Sigmoid colon (tissue), 4 donors: ENCODE data around the gene TTLL10.

Experiments used
- EP300 ChIP-seq, 4 donors: sonication (generic); formaldehyde crosslinking; IDR thresholded peaks; one replicate each; pipeline ENCODE4 v1.6.1; 2017; ENCODE audit warnings: antibody characterized with exemption in 4 of 4
- POLR2A ChIP-seq, 2 donors: fragments of 450-650 bp; IDR thresholded peaks; one replicate each; pipeline ENCODE4 v1.6.1; 2016; ENCODE audit warnings: antibody characterized with exemption in 2 of 2, mild to moderate bottlenecking in 2 of 2, moderate library complexity in 2 of 2
- POLR2AphosphoS5 ChIP-seq, 4 donors: sonication (generic); formaldehyde crosslinking; IDR thresholded peaks; one replicate each; pipeline ENCODE4 v1.6.1; 2017; ENCODE audit warnings: antibody characterized with exemption in 4 of 4
- TF ChIP-seq, protein P1 (sequence below), 4 experiments: fragments of 450-650 bp in 3 of 4; fragments of 200-600 bp in 1 of 4; IDR thresholded peaks; one replicate each; pipeline ENCODE4 v1.5.1; 2016 to 2019; ENCODE audit warnings: antibody characterized with exemption in 4 of 4, mild to moderate bottlenecking in 3 of 4, moderate library complexity in 2 of 4

DNA sequence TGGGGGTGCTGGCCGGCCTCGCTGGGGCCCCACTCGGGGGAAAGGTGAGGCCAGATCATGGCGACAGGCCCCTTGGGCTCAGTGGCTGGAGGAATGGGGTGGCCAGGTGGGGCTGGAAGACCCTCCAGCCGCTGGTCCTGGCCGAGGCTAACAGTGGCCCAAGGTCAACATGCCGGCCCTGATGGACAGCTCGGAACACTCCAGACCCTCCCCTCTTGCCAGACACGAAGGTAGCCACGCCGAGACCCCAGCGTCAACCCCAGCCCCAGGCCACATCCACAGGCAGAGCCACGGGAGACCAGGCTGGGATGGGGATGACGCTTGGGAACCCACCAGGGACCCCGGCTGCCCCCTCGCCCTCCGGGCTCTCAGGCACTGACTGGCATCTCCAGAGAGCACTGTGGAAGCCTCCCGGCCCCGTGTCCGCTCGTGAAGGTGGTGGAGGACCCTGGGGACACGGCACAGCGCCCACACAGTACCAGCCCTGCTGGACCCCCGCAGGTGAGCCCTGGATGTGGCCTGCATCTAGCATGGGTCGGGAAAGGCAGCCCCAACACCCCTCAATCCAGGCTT is 73.7 kb downstream of the TTLL10 start:
- TF ChIP-seq POLR2A (IDR thresholded peaks at IDR 0.05) (no peak), EP300 (IDR thresholded peaks at IDR 0.05) (no peak), POLR2AphosphoS5 (IDR thresholded peaks at IDR 0.05) (no peak)
- TF ChIP-seq, protein P1, sequence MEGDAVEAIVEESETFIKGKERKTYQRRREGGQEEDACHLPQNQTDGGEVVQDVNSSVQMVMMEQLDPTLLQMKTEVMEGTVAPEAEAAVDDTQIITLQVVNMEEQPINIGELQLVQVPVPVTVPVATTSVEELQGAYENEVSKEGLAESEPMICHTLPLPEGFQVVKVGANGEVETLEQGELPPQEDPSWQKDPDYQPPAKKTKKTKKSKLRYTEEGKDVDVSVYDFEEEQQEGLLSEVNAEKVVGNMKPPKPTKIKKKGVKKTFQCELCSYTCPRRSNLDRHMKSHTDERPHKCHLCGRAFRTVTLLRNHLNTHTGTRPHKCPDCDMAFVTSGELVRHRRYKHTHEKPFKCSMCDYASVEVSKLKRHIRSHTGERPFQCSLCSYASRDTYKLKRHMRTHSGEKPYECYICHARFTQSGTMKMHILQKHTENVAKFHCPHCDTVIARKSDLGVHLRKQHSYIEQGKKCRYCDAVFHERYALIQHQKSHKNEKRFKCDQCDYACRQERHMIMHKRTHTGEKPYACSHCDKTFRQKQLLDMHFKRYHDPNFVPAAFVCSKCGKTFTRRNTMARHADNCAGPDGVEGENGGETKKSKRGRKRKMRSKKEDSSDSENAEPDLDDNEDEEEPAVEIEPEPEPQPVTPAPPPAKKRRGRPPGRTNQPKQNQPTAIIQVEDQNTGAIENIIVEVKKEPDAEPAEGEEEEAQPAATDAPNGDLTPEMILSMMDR (IDR thresholded peaks at IDR 0.05) = no peak
